Effector CD8-positive, alpha-beta T cell (primary cell): ENCODE results near the gene SH3PXD2B.
"Not testable (repeated sequence)": the region's sequence is repeated elsewhere in the genome, so short reads cannot be mapped to it uniquely, and the experiment has no call there.

Experiments used
- DNase-seq: peaks from one replicate; lab custom pipeline; 2025; lab: John Stamatoyannopoulos, UW

Gene SH3PXD2B

GRCh38 chr5:172365948-172366608, 88.2 kb downstream of the SH3PXD2B start:
- DNase-seq, result no peak

DNA sequence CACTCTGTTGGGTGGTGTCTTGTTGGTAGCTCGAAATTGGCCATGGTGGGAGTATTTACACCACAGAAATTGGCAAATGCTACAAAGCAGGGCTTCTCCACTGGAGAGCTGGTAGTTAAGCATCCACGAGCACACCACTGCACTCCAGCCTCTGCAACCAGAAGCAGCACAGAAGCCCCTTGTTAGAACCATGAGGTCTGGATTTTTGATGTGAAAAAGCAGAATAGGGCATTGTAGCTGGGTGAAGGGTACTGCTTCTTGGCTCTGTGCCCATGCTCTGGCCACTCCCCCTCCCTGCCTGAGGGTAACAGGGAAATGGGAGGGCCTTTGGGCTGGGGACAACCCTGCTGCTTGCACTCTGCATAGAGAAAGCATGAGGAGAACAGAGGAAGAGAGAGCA, 89.6 kb downstream of the SH3PXD2B start:
- no peak for DNase-seq

DNA sequence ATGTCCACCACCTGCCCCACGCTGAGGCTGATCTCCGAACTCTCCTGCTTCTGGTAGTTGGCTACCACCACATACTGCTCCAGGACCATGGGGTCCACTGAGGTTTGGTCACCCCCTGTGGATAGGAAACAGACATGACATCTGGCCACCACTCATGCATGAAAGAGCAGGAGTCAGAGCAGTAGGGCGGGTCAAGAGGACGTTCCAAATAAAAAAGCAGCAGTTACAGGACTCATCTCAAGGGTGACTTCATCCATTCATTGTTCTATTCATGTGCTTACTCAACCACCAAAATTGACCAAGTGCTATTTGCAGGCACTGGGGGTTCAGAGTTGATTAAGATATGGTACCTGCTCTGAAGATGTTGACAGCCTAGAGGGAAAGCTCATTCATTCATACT, 91.6 kb downstream of the SH3PXD2B start:
- DNase-seq, result no peak

DNA sequence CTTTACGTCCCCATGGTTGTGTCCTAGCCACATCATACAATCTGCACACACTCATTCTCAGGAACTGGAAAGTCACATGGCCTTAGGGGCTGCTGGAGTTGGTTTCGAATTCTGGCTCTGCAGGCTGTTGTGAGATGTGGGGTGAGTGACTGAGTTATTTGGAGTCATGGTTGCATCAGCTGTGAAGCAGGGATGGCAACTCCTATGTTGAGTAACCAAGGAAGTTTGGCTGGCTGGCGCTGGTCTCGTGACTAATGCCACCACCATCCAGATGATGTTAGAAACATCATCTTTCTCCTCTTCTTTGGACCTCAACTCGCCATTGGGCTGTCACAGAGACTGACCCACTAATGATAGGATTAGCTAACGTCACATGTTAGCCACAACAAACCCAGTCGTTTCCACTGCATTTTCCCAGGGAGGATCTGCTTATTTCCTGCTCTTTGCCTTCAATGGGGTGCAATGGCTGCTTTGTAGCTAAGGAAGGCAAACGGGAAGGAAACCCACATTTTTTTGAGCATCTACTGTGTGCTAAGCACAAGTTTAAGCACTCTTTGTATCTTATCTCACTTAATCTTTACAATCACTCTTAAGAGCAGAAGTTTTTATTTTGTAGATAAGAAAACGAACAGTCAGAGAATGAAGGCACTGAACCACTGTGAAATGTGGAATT, 92.6 kb downstream of the SH3PXD2B start:
- DNase-seq, result no peak

- DNase-seq, result no peak
These were observed 96.0 kb downstream of the SH3PXD2B start for GRCh38 chr5:172358345-172358744.

GRCh38 chr5:172356527-172356926, 97.8 kb downstream of the SH3PXD2B start:
- DNase-seq, result no peak

DNA sequence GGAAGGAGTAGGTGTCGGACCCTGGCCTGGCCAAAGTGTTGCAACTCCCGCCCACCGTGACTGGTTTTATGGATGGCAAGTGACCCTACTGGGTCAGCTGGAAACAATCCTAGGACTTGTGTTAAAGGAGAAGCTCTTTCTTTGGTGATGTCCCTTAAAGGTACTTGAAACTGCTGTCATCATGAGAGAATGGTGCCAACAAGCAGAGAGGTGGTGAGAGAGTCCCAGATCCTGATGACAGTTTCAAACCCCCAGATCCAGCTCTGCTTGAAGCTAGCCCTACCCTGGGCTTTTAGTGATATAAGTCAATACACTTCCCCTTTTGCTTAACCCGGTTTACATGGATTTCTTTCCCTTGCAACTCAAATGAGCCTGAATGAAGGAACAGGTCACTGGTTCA, 98.3 kb downstream of the SH3PXD2B start:
- no peak for DNase-seq

GRCh38 chr5:172353846-172354245, 100.5 kb downstream of the SH3PXD2B start:
- no peak for DNase-seq

GRCh38 chr5:172353271-172353812, 101.0 kb downstream of the SH3PXD2B start:
- no peak for DNase-seq

DNA sequence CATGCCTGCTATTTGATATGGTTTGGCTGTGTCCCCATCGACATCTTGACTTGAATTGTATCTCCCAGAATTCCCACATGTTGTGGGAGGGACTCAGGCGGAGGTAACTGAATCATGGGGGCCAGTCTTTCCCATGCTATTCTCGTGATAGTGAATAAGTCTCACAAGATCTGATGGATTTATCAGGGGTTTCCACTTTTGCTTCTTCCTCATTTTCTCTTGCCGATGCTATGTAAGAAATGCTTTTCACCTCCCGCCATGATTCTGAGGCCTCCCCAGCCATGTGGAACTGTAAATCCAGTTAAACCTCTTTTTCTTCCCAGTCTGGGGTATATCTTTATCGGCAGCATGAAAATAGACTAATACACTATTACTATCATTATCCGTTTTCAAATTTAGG, 101.8 kb downstream of the SH3PXD2B start:
- DNase-seq, result not testable (repeated sequence)

DNA sequence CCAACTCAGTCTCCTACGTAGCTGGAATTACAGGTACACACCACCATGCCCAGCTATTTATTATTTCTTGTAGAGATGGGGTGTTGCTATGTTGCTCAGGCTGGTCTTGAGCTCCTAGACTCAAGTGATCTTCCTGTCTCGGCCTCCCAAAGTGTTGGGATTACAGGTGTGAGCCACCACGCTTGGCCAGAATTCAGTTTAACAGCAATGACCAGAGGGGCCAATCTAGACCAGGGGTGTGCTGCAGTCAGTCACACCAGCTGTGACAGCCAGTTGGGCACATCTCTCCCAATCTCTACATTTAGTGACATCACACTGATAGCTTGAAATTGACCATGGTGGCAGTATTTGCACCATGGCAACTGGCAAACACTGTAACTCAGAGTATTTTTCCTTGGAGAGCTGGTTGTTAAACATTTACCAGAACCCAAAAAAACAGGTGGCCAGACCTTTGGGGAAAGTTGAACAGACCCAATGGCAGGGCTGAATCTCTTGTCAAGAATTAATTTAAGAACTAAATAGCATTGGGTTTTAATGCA, 103.0 kb downstream of the SH3PXD2B start:
- DNase-seq, result no peak

- DNase-seq, result no peak
These were observed 103.8 kb downstream of the SH3PXD2B start for GRCh38 chr5:172350212-172351181.

- DNase-seq, result not testable (repeated sequence)
These were observed 105.6 kb downstream of the SH3PXD2B start for GRCh38 chr5:172348733-172349132.

DNA sequence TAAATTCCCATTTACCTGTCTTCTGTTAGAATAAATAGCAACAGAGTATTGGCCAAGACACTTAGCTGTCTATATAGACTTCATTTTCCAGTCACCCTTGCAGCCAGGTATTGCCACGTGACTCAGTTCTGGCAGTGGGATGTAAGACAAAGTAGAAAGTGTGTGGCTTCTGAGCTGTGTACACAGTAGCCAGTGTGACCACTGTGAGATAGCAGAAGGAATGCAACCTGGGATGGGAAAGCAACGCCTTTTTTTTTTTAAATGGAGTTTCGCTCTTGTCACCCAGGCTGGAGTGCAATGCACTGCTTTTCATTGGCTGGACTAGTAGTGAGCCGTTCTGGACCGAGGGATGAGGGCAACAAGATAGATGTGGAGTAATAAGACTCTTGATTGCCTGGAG, 106.2 kb downstream of the SH3PXD2B start:
- no peak for DNase-seq

- no peak for DNase-seq
These were observed 106.8 kb downstream of the SH3PXD2B start for GRCh38 chr5:172347496-172348052.

DNA sequence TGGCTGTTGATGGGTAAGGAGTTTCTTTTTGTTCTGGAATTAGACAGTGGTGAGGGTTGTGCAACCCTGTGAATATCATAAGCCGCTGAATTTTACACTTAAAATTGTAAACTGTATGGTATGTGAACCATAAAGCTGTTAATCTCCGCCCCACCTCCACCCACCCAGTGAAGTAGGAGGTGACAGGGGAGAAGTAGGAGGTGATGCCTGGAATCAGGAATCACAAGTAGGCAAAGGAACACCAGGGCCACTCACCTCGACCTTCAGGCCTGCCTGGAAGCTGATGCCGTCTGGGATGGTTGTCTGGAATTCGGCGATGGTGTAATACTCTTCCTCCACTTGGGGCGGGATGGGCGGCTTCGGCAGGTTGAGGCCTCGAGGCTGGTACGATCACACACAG, 108.4 kb downstream of the SH3PXD2B start:
- DNase-seq, result no peak

- no peak for DNase-seq
These were observed 109.4 kb downstream of the SH3PXD2B start for GRCh38 chr5:172344855-172345409.

DNA sequence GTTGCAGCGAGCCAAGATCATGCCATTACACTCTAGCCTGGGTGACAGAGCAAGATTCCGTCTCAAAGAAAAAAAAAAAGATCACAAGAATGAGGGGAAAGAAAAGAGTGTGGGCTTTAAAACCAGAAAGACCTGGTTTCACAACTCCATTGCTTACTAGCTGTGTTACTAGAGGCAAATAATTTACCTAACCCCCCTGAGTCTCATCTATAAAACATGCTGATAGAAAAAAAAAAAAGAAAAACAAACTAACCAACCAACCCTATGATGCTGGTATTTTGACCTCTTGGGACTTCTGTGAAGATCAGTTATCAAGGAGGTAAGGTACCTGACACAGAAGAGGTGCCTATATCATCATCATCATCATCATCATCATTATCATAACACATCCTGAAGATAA, 110.6 kb downstream of the SH3PXD2B start:
- DNase-seq, result no peak

DNA sequence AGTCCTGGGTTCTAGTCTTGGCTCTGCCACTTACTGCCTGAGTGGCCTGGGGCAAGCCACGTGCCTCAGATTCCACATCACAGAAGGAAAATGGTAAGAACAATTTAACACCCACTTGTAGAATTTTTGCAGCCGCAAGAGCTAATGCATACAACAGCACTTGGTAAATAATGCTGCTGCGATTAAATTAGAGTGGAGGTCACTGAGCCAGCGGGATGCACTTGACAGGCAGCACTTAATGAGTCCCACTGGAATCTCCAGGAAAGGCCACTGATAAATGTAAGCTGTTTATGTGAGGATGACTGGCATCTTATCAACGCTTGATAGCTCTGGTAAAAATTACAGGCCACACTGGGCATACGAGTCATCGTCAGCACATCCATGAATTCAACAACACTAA, 111.4 kb downstream of the SH3PXD2B start:
- DNase-seq, result no peak

DNA sequence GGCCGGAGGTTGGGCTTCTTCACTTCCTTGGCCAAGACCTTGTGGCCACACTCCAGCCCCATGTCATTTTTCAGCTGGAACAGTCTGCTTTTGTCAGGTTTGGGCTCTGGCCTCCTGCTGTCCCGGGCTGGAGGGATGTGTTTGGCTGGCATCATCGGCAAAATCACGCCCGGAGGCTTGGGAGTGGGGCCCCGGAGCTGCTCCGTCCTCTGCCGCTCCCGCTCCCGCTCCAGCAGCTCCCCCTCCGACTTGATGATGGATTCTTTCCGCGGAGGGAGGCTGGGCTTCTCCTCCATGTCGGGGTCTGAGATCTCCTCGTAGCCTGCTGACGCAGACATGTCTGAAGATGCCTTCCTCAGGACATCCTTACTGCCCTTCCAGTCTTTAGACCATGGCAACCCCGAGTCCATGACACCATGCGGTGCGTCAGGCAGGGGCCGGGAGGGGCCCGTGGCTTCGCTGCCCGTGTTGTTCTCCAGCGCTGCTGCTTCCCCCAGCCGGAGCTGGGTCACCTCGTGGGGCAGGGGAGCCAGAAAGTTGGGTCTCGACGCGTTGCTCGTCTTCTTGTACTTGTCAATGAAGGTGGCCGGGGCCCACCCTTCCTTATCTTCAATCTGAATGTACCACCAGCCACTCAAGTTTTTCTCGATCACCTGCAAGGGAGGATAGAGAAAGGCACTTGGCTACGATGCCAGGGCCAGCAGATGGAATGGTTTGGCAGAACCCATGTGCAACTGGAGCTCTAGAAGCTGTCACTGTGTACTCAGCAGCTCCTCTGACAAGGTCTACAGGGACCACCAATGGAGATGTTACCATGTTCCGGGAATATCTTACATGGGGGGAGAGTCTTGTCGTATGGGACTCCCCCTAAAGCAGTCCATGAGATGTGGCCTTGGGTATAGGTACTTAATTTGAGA, 114.8 kb downstream of the SH3PXD2B start:
- no peak for DNase-seq
